Measurements from ENCODE around the gene STK32A.

Gene STK32A

DNA sequence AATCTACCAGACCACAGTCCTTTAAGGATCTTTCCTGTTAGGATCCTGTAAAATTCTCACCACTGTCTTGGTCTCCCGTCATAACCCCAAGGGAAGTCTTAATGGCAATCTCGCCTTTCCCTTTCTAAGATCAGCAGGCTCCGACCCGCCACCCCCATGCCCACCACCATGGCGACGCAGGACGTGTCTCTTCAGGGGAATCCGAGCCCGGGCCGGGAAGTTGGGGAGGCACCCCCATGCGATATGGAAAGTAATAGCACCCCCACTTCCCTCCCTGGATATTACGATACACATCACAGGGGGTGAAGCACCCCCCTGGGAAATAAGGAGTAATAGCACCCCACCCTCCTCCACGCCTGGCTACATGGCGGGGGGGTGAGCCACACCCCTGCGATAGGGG is 8.3 kb upstream of the STK32A start:
- H3K27ac ChIP-seq, result no peak overlapping the region
- TF ChIP-seq, protein P1, sequence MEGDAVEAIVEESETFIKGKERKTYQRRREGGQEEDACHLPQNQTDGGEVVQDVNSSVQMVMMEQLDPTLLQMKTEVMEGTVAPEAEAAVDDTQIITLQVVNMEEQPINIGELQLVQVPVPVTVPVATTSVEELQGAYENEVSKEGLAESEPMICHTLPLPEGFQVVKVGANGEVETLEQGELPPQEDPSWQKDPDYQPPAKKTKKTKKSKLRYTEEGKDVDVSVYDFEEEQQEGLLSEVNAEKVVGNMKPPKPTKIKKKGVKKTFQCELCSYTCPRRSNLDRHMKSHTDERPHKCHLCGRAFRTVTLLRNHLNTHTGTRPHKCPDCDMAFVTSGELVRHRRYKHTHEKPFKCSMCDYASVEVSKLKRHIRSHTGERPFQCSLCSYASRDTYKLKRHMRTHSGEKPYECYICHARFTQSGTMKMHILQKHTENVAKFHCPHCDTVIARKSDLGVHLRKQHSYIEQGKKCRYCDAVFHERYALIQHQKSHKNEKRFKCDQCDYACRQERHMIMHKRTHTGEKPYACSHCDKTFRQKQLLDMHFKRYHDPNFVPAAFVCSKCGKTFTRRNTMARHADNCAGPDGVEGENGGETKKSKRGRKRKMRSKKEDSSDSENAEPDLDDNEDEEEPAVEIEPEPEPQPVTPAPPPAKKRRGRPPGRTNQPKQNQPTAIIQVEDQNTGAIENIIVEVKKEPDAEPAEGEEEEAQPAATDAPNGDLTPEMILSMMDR (conservative IDR thresholded peaks at IDR 0.05), result no peak

DNA sequence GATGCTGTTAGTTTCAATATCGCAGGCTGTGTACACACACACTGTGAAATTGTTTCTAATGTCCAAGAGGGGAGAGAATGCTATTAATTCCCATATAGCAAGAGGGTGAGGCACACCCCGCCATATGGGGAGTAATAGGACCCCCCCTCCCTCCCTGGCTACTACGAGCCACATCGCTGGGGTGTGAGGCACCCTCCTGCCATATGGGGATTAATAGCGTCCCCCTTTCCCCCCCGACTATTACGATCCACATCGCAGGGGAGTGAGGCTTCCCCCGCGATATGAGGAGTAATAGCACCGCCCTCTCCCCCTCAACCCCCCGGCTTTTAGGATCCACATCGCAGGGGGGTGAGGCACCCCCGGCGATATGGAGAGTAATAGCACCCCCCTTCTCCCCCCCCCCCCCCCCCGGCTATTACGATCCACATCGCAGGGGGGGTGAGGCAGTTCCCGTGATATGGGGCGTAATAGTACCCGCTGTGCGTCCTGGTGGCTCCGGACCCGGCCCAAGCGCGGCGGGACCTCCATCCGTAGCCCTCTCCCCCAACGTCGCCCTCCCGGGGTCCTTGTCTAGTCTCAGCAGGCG is 494 bp upstream of the STK32A start:
- TF ChIP-seq, protein P1 (conservative IDR thresholded peaks at IDR 0.05), result no peak
- peak overlapping the region; percentile 56; the same call in 1 of the 2 replicates for H3K27ac ChIP-seq

DNA sequence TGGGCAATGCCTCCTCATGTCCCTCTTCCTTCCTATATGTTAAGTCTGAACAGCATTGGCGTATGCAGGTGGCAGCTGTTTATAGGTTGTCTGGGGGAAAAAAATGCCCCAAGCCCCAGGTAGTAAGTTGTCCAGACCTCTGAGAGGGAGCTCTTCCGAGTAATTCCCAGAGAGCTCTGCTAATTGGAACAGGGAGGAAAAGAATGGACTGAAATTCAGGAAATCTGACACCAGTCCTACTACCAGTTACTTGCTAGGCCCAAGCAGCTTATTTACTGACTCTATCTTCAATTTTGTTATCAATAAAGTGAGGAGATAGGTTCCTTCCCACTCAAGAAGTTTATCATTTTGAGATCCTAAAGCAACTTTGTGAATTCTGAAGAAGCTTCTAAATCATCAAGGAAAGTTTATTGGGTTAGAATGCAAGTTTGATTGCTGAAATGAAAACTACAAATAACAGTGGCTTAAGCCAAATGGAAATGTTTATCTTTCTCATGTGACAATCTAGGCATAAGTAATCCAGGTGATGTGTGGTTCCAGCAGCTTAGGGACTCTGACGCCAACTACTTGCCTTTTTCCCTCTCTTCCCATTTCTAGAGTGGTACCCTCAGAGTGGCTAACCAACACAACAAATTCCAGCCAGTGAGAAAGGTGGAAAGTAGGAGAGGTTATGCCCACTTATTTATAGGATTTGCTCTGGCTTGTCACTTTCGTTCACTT is 5.6 kb downstream of the STK32A start:
- TF ChIP-seq, protein P1 (conservative IDR thresholded peaks at IDR 0.05), result no peak
- H3K27ac ChIP-seq, result no peak overlapping the region

DNA sequence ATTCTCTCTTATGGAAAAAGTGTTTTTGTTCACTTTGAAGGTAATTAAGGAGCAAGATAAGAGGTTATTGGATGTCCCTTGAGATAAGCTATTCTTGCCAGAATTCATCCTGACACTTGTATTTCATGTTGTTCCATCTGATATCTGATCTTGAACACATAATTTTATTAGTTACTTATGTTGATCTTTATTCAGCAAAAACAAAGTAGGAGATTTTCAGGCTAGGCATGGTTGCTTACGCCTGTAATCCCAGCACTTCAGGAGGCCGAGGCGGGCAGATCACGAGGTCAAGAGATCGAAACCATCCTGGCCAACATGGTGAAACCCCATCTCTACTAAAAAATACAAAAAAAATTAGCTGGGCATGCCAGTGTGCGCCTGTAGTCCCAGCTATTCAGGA is 8.4 kb downstream of the STK32A start:
- peak overlapping the region; percentile 55 for H3K27ac ChIP-seq

DNA sequence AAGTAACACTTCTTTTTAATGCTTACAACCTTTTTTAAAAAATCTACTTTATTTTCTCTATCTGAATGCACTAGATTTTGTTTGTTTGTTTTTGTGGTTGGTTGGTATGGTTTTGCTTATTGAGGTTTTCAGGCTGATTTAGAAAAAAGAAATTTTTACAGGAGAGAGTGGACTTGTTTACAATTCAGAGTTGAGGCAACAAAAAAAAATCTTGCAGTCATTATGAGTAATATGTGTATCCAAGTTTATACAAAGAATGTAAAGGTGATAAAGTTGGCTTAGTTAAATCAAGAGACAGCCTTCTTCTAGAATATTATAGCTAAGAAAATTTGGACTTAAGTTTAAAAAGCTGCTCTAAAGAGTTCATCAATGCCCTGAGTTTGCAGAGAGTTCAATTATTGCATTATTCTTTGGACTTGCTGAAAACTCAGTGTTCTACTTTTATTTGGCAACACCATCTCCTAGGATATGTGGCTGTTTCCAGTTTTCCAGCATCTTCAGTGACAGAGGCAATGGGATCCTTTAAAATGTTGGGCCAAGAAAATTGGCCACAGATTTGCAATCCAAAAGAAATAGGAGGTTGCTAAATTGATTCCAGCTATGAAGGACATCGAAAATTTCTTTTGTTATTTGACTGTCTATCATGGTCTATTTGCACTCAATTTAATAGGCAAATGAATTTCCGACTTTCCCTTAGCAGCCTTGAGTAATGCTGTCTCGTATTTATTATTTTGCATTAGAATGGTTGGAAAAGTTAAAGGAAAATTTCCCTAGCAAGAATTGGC is 10.7 kb downstream of the STK32A start:
- H3K27ac ChIP-seq, result no peak overlapping the region
- TF ChIP-seq, protein P1 (conservative IDR thresholded peaks at IDR 0.05), result no peak

DNA sequence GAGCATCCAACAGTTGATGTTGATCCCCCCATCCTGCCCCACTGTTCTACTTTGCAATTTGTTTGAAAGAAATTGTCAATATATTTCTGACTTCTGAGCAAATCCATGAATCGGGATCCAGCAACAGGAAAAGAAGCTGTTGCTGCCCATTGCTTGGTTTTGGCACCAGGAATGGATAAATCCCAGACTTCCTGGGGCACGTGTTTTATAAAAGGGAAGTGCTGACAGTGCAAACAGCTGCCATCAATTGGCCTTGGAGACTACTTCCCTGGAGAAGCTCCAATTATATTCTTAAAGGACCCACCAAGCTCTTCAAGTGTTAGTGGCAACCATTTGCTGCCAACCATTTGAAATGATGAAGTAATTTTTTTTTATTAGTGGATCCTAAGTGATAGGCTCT is 13.7 kb downstream of the STK32A start:
- no peak overlapping the region for H3K27ac ChIP-seq
- TF ChIP-seq, protein P1 (conservative IDR thresholded peaks at IDR 0.05), result no peak

DNA sequence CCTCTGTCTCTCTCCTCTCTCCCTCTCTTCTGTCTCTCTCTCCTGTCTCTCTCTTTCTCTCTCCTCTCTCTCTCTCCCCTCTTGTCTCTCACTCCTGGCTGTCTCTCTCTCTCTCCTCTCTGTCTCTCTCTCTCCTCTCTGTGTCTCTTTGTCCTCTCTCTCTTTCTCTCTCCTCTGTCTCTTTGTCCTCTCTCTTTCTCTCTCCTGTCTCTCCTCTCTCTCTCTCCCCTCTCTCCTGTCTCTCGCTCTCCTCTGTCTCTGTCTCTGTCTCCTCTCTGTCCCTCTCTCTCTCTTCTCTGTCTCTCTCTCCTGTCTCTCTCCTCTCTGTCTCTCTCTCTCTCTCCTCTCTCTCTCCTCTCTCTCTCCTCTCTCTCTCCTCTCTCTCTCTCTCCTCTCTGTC is 25.0 kb downstream of the STK32A start:
- TF ChIP-seq, protein P1 (conservative IDR thresholded peaks at IDR 0.05), result no peak
- H3K27ac ChIP-seq, result no peak overlapping the region
